HepG2 (cell line): ENCODE data around the gene PPHLN1. TPM values are rescaled to one million over a fixed set of nuclear protein-coding genes. Genes with fewer than 3 reads are reported as not detected.

Experiments
- ATAC-seq: fragments of 200-7000 bp; cut with Tn5 transposase; 3 replicates; pipeline ENCODE4 v1.9.1; 2020; ENCODE audit warnings: mild to moderate bottlenecking, moderate library complexity
- BruUV-seq: library from RNA; stranded (reverse); fragments of 400-500 nt; replicated peaks from 2 replicates; lab custom pipeline; 2021; lab: Mats Ljungman, UMichigan
- CTCF ChIA-PET: fragments of 300-600 bp; formaldehyde crosslinking; extraction: SDS; loops from one replicate; lab custom pipeline; 2021; ENCODE audit warnings: low total read pairs, inconsistent platforms, low intra/inter-chr PET ratio; lab: Yijun Ruan, JAX
- POLR2A ChIA-PET: fragments of 350-600 bp; sonication (Branson Sonifier 250); formaldehyde crosslinking; loops from one replicate; lab custom pipeline; 2020; ENCODE audit warnings: antibody characterized with exemption, inconsistent platforms; lab: Yijun Ruan, JAX
- DNase-seq: peaks from one replicate; pipeline ENCODE4 v3.0.0-alpha.2; 2015; ENCODE audit warnings: low spot score
- FAIRE-seq: peaks from 3 replicates; lab custom pipeline; 2011; peaks lifted over from hg19 to GRCh38; lab: Jason Lieb, UNC
- H2AFZ ChIP-seq: one replicate; pipeline ENCODE4 v1.6.1; 2011; ENCODE audit warnings: low read length, inconsistent platforms
- H3K27ac ChIP-seq: fragments of 300-600 bp; 3 replicates; pipeline ENCODE4 v1.8.0; 2011; ENCODE audit warnings: mixed run types, mild to moderate bottlenecking, mixed read lengths, low read length, inconsistent platforms; ENCODE audit not compliant: insufficient read depth; ENCODE audit errors: extremely low read length
- H3K27me3 ChIP-seq, 2 experiments: fragments of 200-600 bp in 1 of 2; 2 replicates in 1 of 2; 3 replicates in 1 of 2; pipeline versions ENCODE4 v1.6.0 to v1.8.0; 2011; ENCODE audit warnings: low read length in 2 of 2, mild to moderate bottlenecking in 2 of 2, moderate library complexity in 2 of 2, inconsistent platforms in 1 of 2; ENCODE audit not compliant: insufficient read depth in 2 of 2, control insufficient read depth in 1 of 2
- H3K36me3 ChIP-seq, 2 experiments: fragments of 200-600 bp in 1 of 2; replicated peaks in 1 of 2; 2 replicates in 1 of 2; 3 replicates in 1 of 2; pipeline versions ENCODE4 v1.5.1 to v1.8.0; 2011; ENCODE audit warnings: low read length in 2 of 2, inconsistent platforms in 1 of 2; ENCODE audit not compliant: insufficient read depth in 2 of 2, control insufficient read depth in 1 of 2
- H3K4me1 ChIP-seq: 2 replicates; pipeline ENCODE4 v1.5.1; 2012; ENCODE audit warnings: low read length, inconsistent platforms; ENCODE audit not compliant: insufficient read depth
- H3K4me2 ChIP-seq: 2 replicates; pipeline ENCODE4 v1.6.0; 2011; ENCODE audit warnings: low read depth, low read length, inconsistent platforms
- H3K4me3 ChIP-seq, 3 experiments: fragments of 200-600 bp in 1 of 3; sonication (generic), shearing (Covaris generic) in 1 of 3; replicated peaks in 1 of 3; 2 replicates each; pipeline ENCODE4 v1.5.1; 2011 to 2016; ENCODE audit warnings: low read length in 3 of 3, inconsistent platforms in 2 of 3, low read depth in 2 of 3, mild to moderate bottlenecking in 2 of 3, control low read depth in 1 of 3, mixed read lengths in 1 of 3; ENCODE audit not compliant: insufficient read depth in 1 of 3
- H3K79me2 ChIP-seq: one replicate; pipeline ENCODE4 v1.6.1; 2011; ENCODE audit warnings: low read length, inconsistent platforms; ENCODE audit not compliant: insufficient read depth
- H3K9ac ChIP-seq: 2 replicates; pipeline ENCODE4 v1.6.0; 2011; ENCODE audit warnings: mild to moderate bottlenecking, low read depth, low read length, inconsistent platforms; ENCODE audit not compliant: insufficient read depth
- H3K9me3 ChIP-seq: 2 replicates; pipeline ENCODE4 v1.5.1; 2012; ENCODE audit warnings: mild to moderate bottlenecking, low read length
- H4K20me1 ChIP-seq: 2 replicates; pipeline ENCODE4 v1.6.0; 2011; ENCODE audit warnings: inconsistent platforms, mild to moderate bottlenecking, low read length, moderate library complexity; ENCODE audit not compliant: insufficient read depth
- EEA1 ChIP-seq: sonication (generic); formaldehyde crosslinking; IDR thresholded peaks from 2 replicates; pipeline ENCODE4 v1.5.1; 2020; ENCODE audit warnings: mild to moderate bottlenecking, missing genetic modification reagents, borderline replicate concordance
- FOXJ3 ChIP-seq: sonication (generic); formaldehyde crosslinking; IDR thresholded peaks from 2 replicates; pipeline ENCODE4 v1.4.0; 2020; ENCODE audit warnings: missing genetic modification reagents, mild to moderate bottlenecking, borderline replicate concordance
- HES4 ChIP-seq: sonication (generic); formaldehyde crosslinking; IDR thresholded peaks from 2 replicates; pipeline ENCODE4 v1.9.0; 2021; ENCODE audit warnings: mild to moderate bottlenecking, missing genetic modification reagents, borderline replicate concordance
- MLXIP ChIP-seq: sonication (generic); formaldehyde crosslinking; IDR thresholded peaks from 2 replicates; pipeline ENCODE4 v1.9.0; 2021; ENCODE audit warnings: missing genetic modification reagents, borderline replicate concordance
- PHF8 ChIP-seq: sonication (generic); formaldehyde crosslinking; IDR thresholded peaks from 2 replicates; pipeline ENCODE4 v1.5.0; 2020; ENCODE audit warnings: missing genetic modification reagents
- SATB2 ChIP-seq: sonication (generic); formaldehyde crosslinking; IDR thresholded peaks from 2 replicates; pipeline ENCODE4 v1.5.0; 2020; ENCODE audit warnings: missing genetic modification reagents
- TCF7 ChIP-seq: sonication (generic); IDR thresholded peaks from 2 replicates; pipeline ENCODE4 v1.6.1; 2016; ENCODE audit warnings: antibody characterized with exemption, low read depth
- THAP7 ChIP-seq: sonication (generic); formaldehyde crosslinking; IDR thresholded peaks from 2 replicates; pipeline ENCODE4 v1.8.1; 2023; ENCODE audit warnings: mild to moderate bottlenecking, missing genetic modification reagents
- ZBED4 ChIP-seq: sonication (generic); formaldehyde crosslinking; IDR thresholded peaks from 2 replicates; pipeline ENCODE4 v1.4.0; 2020; ENCODE audit warnings: missing genetic modification reagents, borderline replicate concordance
- ZFP36L1 ChIP-seq: sonication (generic); formaldehyde crosslinking; IDR thresholded peaks from 2 replicates; pipeline ENCODE4 v1.8.0; 2022; ENCODE audit warnings: mild to moderate bottlenecking, missing genetic modification reagents, moderate library complexity
- ZNF580 ChIP-seq: IDR thresholded peaks from 2 replicates; pipeline ENCODE4 v1.6.1; 2016; ENCODE audit warnings: low read depth, borderline replicate concordance
- ZNF687 ChIP-seq: sonication (generic); formaldehyde crosslinking; IDR thresholded peaks from 2 replicates; pipeline ENCODE4 v1.5.1; 2020; ENCODE audit warnings: mild to moderate bottlenecking, missing genetic modification reagents, moderate library complexity
- WGBS: methylation state at CpG from one replicate; pipeline ENCODE4 v1.1.6; 2017; ENCODE audit warnings: low lambda C conversion rate; 5-methylcytosine and 5-hydroxymethylcytosine counted together
- in situ Hi-C: cut with HindIII; loops from 2 replicates; pipeline ENCODE4 v1.10.0; 2017; ENCODE audit warnings: low pct_unique_long_range_greater_than_20kb; ENCODE audit not compliant: extremely low pct_ligation_motif_present
- intact Hi-C: fragments of 100-400 bp; cut with micrococcal nuclease; formaldehyde crosslinking; loops from one replicate; pipeline ENCODE4 v1.10.0; 2022; ENCODE audit not compliant: unreplicated experiment
- polyA plus RNA-seq, 8 experiments: library from polyadenylated mRNA; depleted of rRNA in 3 of 8; stranded (reverse) in 7 of 8; unstranded in 1 of 8; fragments of >200 nt; fragmentation: Illumina TruSeq in 4 of 8; extraction: Trizol in 4 of 8; gene quantifications; 2 replicates each; pipeline versions ENCODE4 v1.2.1 to v1.2.3, GENCODE V29; 2011 to 2016; ENCODE audit warnings: low read depth in 4 of 8, missing spikeins in 1 of 8, mixed read lengths in 1 of 8; ENCODE audit not compliant: insufficient read depth in 1 of 8
- total RNA-seq, 5 experiments: library from RNA; depleted of rRNA; stranded (reverse); fragments of >200 nt; fragmentation: Illumina TruSeq; extraction: Trizol; gene quantifications; 2 replicates each; pipeline ENCODE4 v1.2.3, GENCODE V29; 2016; ENCODE audit warnings: low read depth in 1 of 5

PPHLN1 gene
- total and polyA plus RNA-seq, 2 of the 13 experiments (the other 11 are each of a cell fraction or from before 2014, with no cell fraction given) = 43.4 to 66.0 TPM

GRCh38 chr12:42308390-42308789, 17.6 kb upstream of the PPHLN1 start:
- ChIA-PET POLR2A (no interaction called here), CTCF (no interaction called here)
- Histone ChIP-seq H3K27me3 (no peaks in the 10 kb centered on the region), H3K79me2 (no peaks in the 10 kb centered on the region), H3K4me2 (no peak overlapping the region), H3K36me3 (peaks cover 0 to under 1% of the 10 kb centered on the region in 2 experiments; a peak in 1 of 5 replicates), H3K4me1 (peaks cover under 1% of the 10 kb centered on the region; the same call in 1 of the 2 replicates), H3K4me3 (no peak overlapping the region), H3K27ac (no peak overlapping the region), H3K9me3 (no peaks in the 10 kb centered on the region), H3K9ac (no peak overlapping the region), H4K20me1 (no peaks in the 10 kb centered on the region), H2AFZ (no peak overlapping the region)
- intact Hi-C loops (no loop called here), in situ Hi-C loops (no loop called here)
- no peak for FAIRE-seq
- ATAC-seq = no peak
- WGBS = 82% methylated on average over 2 of the region's 2 CpGs
- no TSS peak for BruUV-seq
- no peak for DNase-seq
- TF ChIP-seq ZNF687 (CRISPR knock-in tag) (no peak), FOXJ3 (CRISPR knock-in tag) (no peak), ZNF580 (no peak), EEA1 (no peak), MLXIP (no peak), ZBED4 (no peak), PHF8 (no peak), SATB2 (CRISPR knock-in tag) (no peak), TCF7 (no peak), HES4 (CRISPR knock-in tag) (no peak), ZFP36L1 (CRISPR knock-in tag) (no peak), THAP7 (no peak)
